Measurements from ENCODE around the gene ECPAS.

DNA sequence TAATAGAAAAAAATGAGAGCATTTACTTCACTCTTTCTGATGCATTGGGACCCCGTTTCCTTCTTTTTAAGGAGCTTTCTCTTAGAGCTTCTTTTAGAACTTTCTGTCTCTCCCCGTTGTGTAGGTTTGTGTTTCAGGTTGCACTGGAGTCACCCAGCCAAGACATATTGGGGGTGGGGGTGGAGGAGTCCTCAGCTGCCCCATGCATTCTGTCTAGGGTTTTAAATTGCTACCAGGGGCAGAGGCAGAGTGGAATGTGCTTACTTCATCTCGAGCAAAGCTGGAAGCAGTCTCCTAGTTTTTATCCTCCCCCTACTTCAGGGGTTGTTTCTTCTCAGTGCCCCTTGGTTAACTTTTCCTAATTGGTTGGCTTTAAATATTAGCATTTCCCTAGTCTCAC lies 163.6 kb downstream of the ECPAS start:
- no peak for TF ChIP-seq CTCF (IDR thresholded peaks at IDR 0.05)
- TF ChIP-seq POLR2A (IDR thresholded peaks at IDR 0.05): no peak

Measured in ovary (tissue), 3 donors.